Lower leg skin (tissue), 3 donors: Measurements from ENCODE around the gene CDC25B.

Source experiments
- CTCF ChIP-seq, 3 donors: fragments of 450-650 bp; IDR thresholded peaks; one replicate each; pipeline ENCODE4 v1.5.1; 2016; ENCODE audit warnings: antibody characterized with exemption in 3 of 3, mild to moderate bottlenecking in 3 of 3, moderate library complexity in 2 of 3
- POLR2A ChIP-seq, 2 donors: fragments of 450-650 bp; IDR thresholded peaks; one replicate each; pipeline ENCODE4 v1.6.1; 2016 to 2017; ENCODE audit warnings: antibody characterized with exemption in 2 of 2, mild to moderate bottlenecking in 1 of 2, moderate library complexity in 1 of 2

GRCh38 chr20:3843490-3843889, 47.4 kb downstream of the CDC25B start:
- TF ChIP-seq CTCF (IDR thresholded peaks at IDR 0.05): no peak
- no peak for TF ChIP-seq POLR2A (IDR thresholded peaks at IDR 0.05)
